ENCODE results near the gene PI4K2B. TPM values are rescaled to one million over a fixed set of nuclear protein-coding genes. Genes with fewer than 3 reads are reported as not detected.
"Not testable (repeated sequence)": the region's sequence is repeated elsewhere in the genome, so short reads cannot be mapped to it uniquely, and the experiment has no call there.

PI4K2B gene
- 10 to 100 TPM; 29.5 to 32.5 TPM for total RNA-seq

DNA sequence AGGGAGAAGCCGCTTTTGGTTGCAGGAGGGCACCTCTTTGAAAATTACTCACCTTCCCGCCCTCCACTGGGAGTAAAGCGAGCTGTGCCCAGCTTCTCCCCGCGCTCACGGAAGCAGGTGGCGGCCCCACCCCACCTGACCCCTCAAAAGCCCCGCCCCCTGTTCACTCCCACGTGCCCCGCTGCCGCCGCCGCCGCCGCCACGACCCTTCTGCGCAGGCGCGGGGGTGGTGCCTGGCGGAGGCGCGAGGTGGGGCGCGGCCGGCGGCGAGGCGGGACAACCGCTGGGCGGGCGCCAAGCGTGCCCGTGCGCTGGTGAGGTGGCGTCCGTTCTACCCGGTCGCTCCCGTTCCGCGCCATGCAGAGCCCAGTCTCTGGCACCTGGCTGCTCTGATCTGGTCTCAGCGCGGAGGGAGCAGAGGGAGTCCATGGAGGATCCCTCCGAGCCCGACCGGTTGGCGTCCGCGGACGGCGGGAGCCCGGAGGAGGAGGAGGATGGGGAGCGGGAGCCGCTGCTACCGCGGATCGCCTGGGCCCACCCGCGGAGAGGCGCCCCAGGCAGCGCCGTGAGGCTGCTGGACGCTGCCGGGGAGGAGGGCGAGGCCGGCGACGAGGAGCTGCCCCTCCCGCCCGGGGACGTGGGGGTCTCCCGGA, at the start of gene PI4K2B:
PI4K2B (plus strand) TSS at position 297 of the 653 bp plus-strand sequence; CDS start at position 428, 131 bp downstream.
- Mint-ChIP-seq H3K4me3 (peak within 1 kb of the TSS; percentile 92 to 99), H3K27ac (peak within 1 kb of the TSS; percentile 93), H3K27me3 (ENCODE audit: low read depth) (no peaks in the 10 kb centered on the region), H3K9me3 (peaks cover 6% of the 10 kb centered on the region in 2 donors), H3K4me1 (ENCODE audit: low read depth) (peaks cover 52% of the 10 kb centered on the region), H3K36me3 (ENCODE audit: insufficient read depth in 2 of 2) (peaks cover 14 to 39% of the 10 kb centered on the region in 2 donors)
- DNase-seq (peak; percentile 94 to 97), ATAC-seq (replicated peaks in 1 of 2) (peak; percentile 90)

DNA sequence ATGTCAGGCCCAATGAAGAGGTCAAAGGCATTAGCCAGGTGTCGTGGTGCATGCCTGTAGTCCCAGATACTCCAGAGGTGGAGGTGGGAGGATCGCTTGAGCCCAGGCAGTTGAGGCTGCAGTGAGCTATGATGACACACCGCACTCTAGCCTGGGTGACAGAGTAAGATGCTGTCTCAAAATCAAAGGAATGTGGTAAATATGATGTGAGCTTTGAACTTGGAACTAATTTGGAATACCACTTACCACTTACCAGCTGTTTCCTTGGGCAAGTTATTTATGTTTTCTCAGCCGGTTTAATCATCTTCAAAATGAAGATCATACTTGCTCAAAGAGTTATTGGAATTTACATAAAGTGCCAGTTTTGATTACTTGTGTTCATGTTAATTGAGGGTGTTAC, 49.8 kb upstream of the PI4K2B start:
- Mint-ChIP-seq H3K9me3 (no peaks in the 10 kb centered on the region), H3K27ac (no peak overlapping the region), H3K4me1 (ENCODE audit: low read depth) (peaks cover 33% of the 10 kb centered on the region), H3K36me3 (ENCODE audit: insufficient read depth in 2 of 2) (no peaks in the 10 kb centered on the region), H3K4me3 (no peak overlapping the region), H3K27me3 (ENCODE audit: low read depth) (no peaks in the 10 kb centered on the region)
- no peak for ATAC-seq (replicated peaks in 1 of 2)
- DNase-seq, result no peak

GRCh38 chr4:25190407-25190806, 43.4 kb upstream of the PI4K2B start:
- no peaks in the 10 kb centered on the region for H3K9me3 Mint-ChIP-seq
- no peak for ATAC-seq (replicated peaks in 1 of 2)
- no peaks in the 10 kb centered on the region for H3K27me3 Mint-ChIP-seq (ENCODE audit: low read depth)
- no peaks in the 10 kb centered on the region for H3K4me1 Mint-ChIP-seq (ENCODE audit: low read depth)
- DNase-seq, result no peak
- H3K36me3 Mint-ChIP-seq (ENCODE audit: insufficient read depth in 2 of 2), result no peaks in the 10 kb centered on the region
- no peak overlapping the region for H3K27ac Mint-ChIP-seq
- no peak overlapping the region for H3K4me3 Mint-ChIP-seq

DNA sequence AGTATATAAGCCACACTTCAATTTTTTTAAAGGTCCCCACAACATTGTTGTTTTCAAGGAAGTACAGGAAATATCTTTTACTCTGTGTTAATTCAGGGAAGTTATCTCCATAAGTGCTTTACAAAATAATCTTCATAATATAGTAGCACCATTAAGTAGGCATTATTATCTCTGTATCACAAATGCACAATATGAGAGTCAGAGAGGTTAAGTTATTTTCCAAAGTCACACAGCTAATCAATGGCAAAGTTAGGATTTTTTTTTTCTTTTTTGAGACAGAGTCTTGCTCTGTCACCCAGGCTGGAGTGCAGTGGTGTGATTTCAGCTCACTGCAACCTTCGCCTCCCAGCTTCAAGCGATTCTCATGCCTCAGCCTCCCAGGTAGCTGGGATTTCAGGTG, 35.1 kb upstream of the PI4K2B start:
- DNase-seq, result no peak
- Mint-ChIP-seq H3K27me3 (ENCODE audit: low read depth) (no peaks in the 10 kb centered on the region), H3K36me3 (ENCODE audit: insufficient read depth in 2 of 2) (peaks cover 3 to 9% of the 10 kb centered on the region in 2 donors), H3K27ac (no peak overlapping the region), H3K4me3 (no peak overlapping the region), H3K4me1 (ENCODE audit: low read depth) (no peaks in the 10 kb centered on the region), H3K9me3 (peaks cover 4 to 5% of the 10 kb centered on the region in 2 donors)
- no peak for ATAC-seq (replicated peaks in 1 of 2)

DNA sequence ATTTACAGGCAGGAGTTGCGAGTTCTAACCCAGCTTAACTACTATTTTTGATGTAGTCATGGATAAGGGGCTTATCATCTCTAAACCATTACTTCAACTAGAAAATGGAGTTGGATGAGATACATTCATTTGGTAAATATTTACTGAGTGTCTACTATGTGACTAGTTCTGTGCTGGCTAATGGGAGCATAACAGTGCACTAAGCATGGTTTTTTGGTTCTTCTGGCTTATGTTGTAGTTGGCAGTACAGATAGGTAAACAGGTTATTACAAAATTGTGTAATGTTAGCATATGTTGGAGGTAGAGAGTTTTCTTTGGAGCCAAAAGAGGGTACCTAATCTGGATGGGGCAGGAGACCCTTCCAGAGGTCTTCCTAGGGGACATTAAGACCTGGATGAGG, 25.8 kb upstream of the PI4K2B start:
- Mint-ChIP-seq H3K4me3 (no peak overlapping the region), H3K27ac (no peak overlapping the region), H3K27me3 (ENCODE audit: low read depth) (no peaks in the 10 kb centered on the region), H3K36me3 (ENCODE audit: insufficient read depth in 2 of 2) (peaks cover 2 to 8% of the 10 kb centered on the region in 2 donors), H3K9me3 (peaks cover 9 to 13% of the 10 kb centered on the region in 2 donors), H3K4me1 (ENCODE audit: low read depth) (no peaks in the 10 kb centered on the region)
- ATAC-seq (replicated peaks in 1 of 2) (no peak), DNase-seq (no peak)

DNA sequence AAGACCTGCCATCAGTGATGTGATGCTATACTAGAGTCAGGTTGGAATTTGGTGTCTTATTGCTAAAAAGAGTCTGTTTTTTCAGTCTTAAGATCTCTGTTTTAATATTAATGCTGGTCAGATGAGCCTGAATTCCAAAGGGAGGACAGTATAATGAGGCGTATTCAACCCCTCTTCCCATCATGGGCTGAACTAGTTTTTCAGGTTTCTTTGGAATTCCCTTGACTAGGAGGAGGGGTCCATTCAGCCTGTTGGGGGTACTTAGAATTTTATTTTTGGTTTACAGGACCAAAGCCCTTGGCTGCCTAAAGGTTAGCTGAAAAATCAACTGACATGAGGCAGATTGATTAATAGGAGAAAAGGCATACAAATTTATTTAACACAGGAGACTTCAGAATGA, 24.1 kb upstream of the PI4K2B start:
- peaks cover 12 to 13% of the 10 kb centered on the region in 2 donors for H3K9me3 Mint-ChIP-seq
- DNase-seq (no peak), ATAC-seq (replicated peaks in 1 of 2) (no peak)
- no peak overlapping the region for H3K4me3 Mint-ChIP-seq
- H3K27me3 Mint-ChIP-seq (ENCODE audit: low read depth), result no peaks in the 10 kb centered on the region
- H3K36me3 Mint-ChIP-seq (ENCODE audit: insufficient read depth in 2 of 2), result peaks cover 4 to 8% of the 10 kb centered on the region in 2 donors
- H3K27ac Mint-ChIP-seq, result no peak overlapping the region
- H3K4me1 Mint-ChIP-seq (ENCODE audit: low read depth), result no peaks in the 10 kb centered on the region

GRCh38 chr4:25211721-25212120, 22.1 kb upstream of the PI4K2B start:
- DNase-seq (no peak), ATAC-seq (replicated peaks in 1 of 2) (no peak)
- Mint-ChIP-seq H3K4me1 (ENCODE audit: low read depth) (no peaks in the 10 kb centered on the region), H3K36me3 (ENCODE audit: insufficient read depth in 2 of 2) (peaks cover 4 to 6% of the 10 kb centered on the region in 2 donors), H3K9me3 (peaks cover 11 to 14% of the 10 kb centered on the region in 2 donors), H3K27ac (no peak overlapping the region), H3K27me3 (ENCODE audit: low read depth) (no peaks in the 10 kb centered on the region), H3K4me3 (no peak overlapping the region)

GRCh38 chr4:25212822-25213221, 21.0 kb upstream of the PI4K2B start:
- peaks cover 11 to 15% of the 10 kb centered on the region in 2 donors for H3K9me3 Mint-ChIP-seq
- no peaks in the 10 kb centered on the region for H3K4me1 Mint-ChIP-seq (ENCODE audit: low read depth)
- no peak overlapping the region for H3K27ac Mint-ChIP-seq
- no peak for ATAC-seq (replicated peaks in 1 of 2)
- H3K36me3 Mint-ChIP-seq (ENCODE audit: insufficient read depth in 2 of 2), result peaks cover 4 to 6% of the 10 kb centered on the region in 2 donors
- H3K4me3 Mint-ChIP-seq, result no peak overlapping the region
- H3K27me3 Mint-ChIP-seq (ENCODE audit: low read depth), result no peaks in the 10 kb centered on the region
- DNase-seq, result no peak

GRCh38 chr4:25213347-25213979, 20.4 kb upstream of the PI4K2B start:
- DNase-seq (no peak), ATAC-seq (replicated peaks in 1 of 2) (no peak)
- Mint-ChIP-seq H3K4me3 (no peak overlapping the region), H3K27ac (no peak overlapping the region), H3K4me1 (ENCODE audit: low read depth) (no peaks in the 10 kb centered on the region), H3K36me3 (ENCODE audit: insufficient read depth in 2 of 2) (peaks cover 6 to 7% of the 10 kb centered on the region in 2 donors), H3K9me3 (peaks cover 12 to 13% of the 10 kb centered on the region in 2 donors), H3K27me3 (ENCODE audit: low read depth) (no peaks in the 10 kb centered on the region)

DNA sequence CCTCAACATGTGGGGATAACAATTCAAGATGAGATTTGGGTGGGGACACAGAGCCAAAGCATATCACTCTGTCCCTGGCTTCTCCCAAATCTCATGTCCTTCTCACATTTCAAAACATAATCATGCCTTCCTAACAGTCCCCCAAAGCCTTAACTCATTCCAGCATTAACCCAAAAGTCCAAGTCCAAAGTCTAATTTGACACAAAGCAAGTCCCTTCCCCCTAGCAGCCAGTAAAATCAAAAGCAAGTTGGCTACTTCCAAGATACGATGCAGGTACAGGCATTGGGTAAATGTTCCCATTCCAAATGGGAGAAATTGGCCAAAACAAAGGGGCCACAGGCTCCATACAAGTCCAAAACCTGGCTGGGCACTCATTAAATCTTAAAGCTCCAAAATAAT, 19.1 kb upstream of the PI4K2B start:
- Mint-ChIP-seq H3K36me3 (ENCODE audit: insufficient read depth in 2 of 2) (peaks cover 9 to 11% of the 10 kb centered on the region in 2 donors), H3K9me3 (peaks cover 15 to 16% of the 10 kb centered on the region in 2 donors)
- not testable (repeated sequence) for H3K4me1 Mint-ChIP-seq (ENCODE audit: low read depth); H3K4me3 Mint-ChIP-seq; H3K27ac Mint-ChIP-seq; ATAC-seq (replicated peaks in 1 of 2); DNase-seq; H3K27me3 Mint-ChIP-seq (ENCODE audit: low read depth)

DNA sequence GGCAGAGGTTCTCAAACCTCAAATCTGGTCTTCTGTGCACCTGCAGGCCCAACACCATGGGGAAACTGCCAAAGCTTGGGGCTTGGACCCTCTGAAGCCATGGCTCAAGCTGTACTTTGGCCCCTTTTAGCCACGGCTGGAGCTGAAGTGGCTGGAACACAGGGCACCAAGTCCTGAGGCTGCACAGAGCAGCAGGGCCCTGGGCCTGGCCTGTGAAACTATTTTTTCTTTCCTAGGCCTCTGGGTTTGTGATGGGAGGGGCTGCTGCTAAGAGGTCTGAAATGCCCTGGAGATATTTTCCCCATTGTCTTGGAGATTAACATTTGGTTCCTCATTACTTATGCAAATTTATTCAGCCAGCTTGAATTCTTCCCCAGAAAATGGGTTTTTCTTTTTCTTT, 18.3 kb upstream of the PI4K2B start:
- Mint-ChIP-seq H3K4me3 (no peak overlapping the region), H3K27me3 (ENCODE audit: low read depth) (no peaks in the 10 kb centered on the region), H3K36me3 (ENCODE audit: insufficient read depth in 2 of 2) (peaks cover 11 to 12% of the 10 kb centered on the region in 2 donors), H3K4me1 (ENCODE audit: low read depth) (no peaks in the 10 kb centered on the region), H3K9me3 (peaks cover 17 to 19% of the 10 kb centered on the region in 2 donors), H3K27ac (no peak overlapping the region)
- ATAC-seq (replicated peaks in 1 of 2) (no peak), DNase-seq (no peak)

GRCh38 chr4:25221377-25221776, 12.5 kb upstream of the PI4K2B start:
- no peak for DNase-seq
- H3K9me3 Mint-ChIP-seq, result peaks cover 24 to 29% of the 10 kb centered on the region in 2 donors
- no peaks in the 10 kb centered on the region for H3K4me1 Mint-ChIP-seq (ENCODE audit: low read depth)
- ATAC-seq (replicated peaks in 1 of 2), result no peak
- H3K27me3 Mint-ChIP-seq (ENCODE audit: low read depth), result no peaks in the 10 kb centered on the region
- H3K27ac Mint-ChIP-seq, result no peak overlapping the region
- no peak overlapping the region for H3K4me3 Mint-ChIP-seq
- H3K36me3 Mint-ChIP-seq (ENCODE audit: insufficient read depth in 2 of 2), result peaks cover 24 to 38% of the 10 kb centered on the region in 2 donors

DNA sequence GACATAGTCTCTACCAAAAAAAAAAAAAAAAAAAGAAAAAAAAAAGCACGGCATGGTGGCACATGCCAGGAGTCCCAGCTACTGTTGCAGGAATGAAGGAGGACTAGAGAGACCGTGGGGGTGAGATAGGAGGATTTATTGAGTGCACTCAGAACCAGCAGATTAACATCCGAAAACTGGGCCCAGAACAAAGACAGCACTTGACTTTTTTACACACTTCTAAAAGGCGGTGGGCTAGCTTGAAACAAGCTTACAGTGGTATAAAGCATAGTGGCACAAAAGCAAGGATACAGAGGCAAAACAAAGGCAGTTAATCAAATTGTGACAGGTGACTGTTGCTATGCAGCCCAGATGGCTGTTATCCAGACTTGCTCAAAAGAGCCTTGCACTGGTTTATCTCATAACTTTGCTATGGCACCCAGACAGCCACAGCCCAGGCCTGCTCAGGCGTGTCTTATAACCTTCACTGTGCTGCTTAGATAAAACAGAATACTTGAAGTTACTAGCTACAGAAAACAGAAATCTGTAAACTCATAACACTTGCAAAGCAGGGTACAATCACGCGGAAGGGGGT, 9.9 kb upstream of the PI4K2B start:
- peaks cover 23 to 29% of the 10 kb centered on the region in 2 donors for H3K9me3 Mint-ChIP-seq
- DNase-seq, result peak; percentile 12 to 28
- peaks cover 26 to 44% of the 10 kb centered on the region in 2 donors for H3K36me3 Mint-ChIP-seq (ENCODE audit: insufficient read depth in 2 of 2)

More for the DNA sequence above, 9.9 kb upstream of the PI4K2B start:
- ATAC-seq (replicated peaks in 1 of 2), result no peak
- Mint-ChIP-seq H3K27ac (no peak overlapping the region), H3K4me1 (ENCODE audit: low read depth) (no peaks in the 10 kb centered on the region), H3K4me3 (no peak overlapping the region), H3K27me3 (ENCODE audit: low read depth) (no peaks in the 10 kb centered on the region)
